ENCODE measurements around the gene TTC38.

The TTC38 gene

DNA sequence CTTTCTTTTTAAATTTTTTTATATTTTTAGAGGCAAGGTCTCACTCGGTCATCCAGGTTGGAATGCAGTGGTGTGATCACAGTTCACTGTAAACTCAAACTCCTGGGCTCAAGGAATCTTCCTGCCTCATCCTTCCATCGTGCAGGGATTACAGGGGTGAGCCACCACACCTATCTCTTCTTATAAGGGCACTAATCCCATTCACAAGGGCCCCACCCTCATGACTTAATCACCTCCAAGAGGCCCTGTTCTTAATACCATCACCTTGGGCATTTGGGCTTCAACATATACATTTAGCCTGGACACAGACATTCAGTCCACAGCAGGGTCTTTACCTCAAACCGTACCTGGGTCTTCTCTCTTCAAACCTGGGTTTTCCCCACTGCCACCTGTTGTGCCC is 24.4 kb downstream of the TTC38 start:
- CTCF ChIA-PET: interaction anchor here (1.3 kb wide), 1 partner anchor 10 kb away, joined by 3 read pairs; no protein-coding TSS in a partner anchor
- DNase-seq (ENCODE audit: low read depth, low spot score): no peak
- no peak overlapping the region for H3K4me3 ChIP-seq (ENCODE audit: low read depth, low read length)
- POLR2A ChIA-PET: no interaction called here
- no peak for TF ChIP-seq CTCF (IDR thresholded peaks at IDR 0.05; ENCODE audit: insufficient read depth, low read length, missing control alignments)

- H3K4me3 ChIP-seq (ENCODE audit: low read depth, low read length): no peak overlapping the region
- CTCF ChIA-PET: interaction anchor here (1.3 kb wide), 1 partner anchor 11 kb away, joined by 3 read pairs; no protein-coding TSS in a partner anchor
- DNase-seq (ENCODE audit: low read depth, low spot score): no peak
- POLR2A ChIA-PET: no interaction called here
- TF ChIP-seq CTCF (IDR thresholded peaks at IDR 0.05; ENCODE audit: insufficient read depth, low read length, missing control alignments): no peak
These were observed 24.9 kb downstream of the TTC38 start for GRCh38 chr22:46292732-46293131.

DNA sequence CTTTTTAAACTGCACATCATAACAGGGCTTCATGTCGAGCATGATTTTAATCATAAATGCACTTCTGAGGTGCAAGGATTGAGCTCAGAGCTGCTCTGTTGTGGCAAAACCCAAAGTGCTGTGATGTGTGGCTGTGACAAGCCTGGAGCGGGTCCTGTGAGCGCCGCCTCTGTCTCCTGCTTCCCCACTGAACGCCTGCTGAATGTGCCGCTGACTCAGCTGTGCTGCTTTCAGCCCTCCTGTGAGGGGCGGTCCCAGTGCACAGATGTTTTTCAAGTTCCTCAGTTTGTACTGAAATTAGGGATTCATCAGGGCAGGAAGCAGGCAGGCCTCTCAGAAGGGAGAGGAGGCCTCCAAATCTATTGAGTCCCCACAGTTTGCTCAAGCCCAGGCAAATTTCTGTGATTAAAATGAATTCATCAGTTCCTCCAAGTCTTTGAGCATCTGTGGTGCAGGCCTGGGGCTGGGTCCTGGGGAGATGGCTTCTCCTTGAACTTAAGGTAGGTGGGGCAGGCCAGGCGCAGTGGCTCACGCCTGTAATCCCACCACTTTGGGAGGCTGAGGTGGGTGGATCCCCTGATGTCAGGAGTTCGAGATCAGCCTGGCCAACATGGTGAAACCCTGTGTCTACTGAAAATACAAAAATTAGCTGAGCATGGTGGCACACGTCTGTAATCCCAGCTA is 25.9 kb downstream of the TTC38 start:
- ChIA-PET CTCF (interaction anchor here (0.6 to 1.3 kb wide), 2 partner anchors 12 to 37 kb away, joined by 3 read pairs; no protein-coding TSS in a partner anchor), POLR2A (interaction anchor here (0.7 kb wide), 1 partner anchor 298 kb away, joined by 3 read pairs; no protein-coding TSS in a partner anchor)
- H3K4me3 ChIP-seq (ENCODE audit: low read depth, low read length): no peak overlapping the region
- no peak for TF ChIP-seq CTCF (IDR thresholded peaks at IDR 0.05; ENCODE audit: insufficient read depth, low read length, missing control alignments)
- DNase-seq (ENCODE audit: low read depth, low spot score): peak; percentile 21

DNA sequence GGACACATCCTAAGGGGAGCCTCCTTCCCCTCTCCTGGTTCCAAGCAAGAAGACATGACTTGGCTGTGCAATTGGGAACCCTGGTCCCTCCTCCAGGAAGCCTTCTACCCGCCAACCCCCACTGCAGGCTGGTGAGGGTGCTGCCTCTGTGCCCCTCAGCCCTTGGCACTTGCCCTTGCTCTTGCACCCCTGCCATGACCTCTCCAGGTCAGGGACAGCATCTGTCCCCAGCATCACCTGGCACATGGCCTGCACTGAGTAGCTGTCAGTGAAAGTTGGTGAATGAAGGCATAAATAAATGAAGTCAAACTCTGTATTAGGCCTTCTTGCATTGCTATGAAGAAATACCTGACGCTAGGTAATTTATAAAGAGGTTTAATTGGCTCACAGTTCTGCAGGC is 27.0 kb downstream of the TTC38 start:
- ChIA-PET POLR2A (no interaction called here), CTCF (interaction anchor here (0.8 to 3.2 kb wide), 4 partner anchors 170 to 299 kb away, joined by 3 to 17 read pairs (median 3); no protein-coding TSS in a partner anchor)
- no peak for DNase-seq (ENCODE audit: low read depth, low spot score)
- no peak overlapping the region for H3K4me3 ChIP-seq (ENCODE audit: low read depth, low read length)
- TF ChIP-seq CTCF (IDR thresholded peaks at IDR 0.05; ENCODE audit: insufficient read depth, low read length, missing control alignments): no peak

DNA sequence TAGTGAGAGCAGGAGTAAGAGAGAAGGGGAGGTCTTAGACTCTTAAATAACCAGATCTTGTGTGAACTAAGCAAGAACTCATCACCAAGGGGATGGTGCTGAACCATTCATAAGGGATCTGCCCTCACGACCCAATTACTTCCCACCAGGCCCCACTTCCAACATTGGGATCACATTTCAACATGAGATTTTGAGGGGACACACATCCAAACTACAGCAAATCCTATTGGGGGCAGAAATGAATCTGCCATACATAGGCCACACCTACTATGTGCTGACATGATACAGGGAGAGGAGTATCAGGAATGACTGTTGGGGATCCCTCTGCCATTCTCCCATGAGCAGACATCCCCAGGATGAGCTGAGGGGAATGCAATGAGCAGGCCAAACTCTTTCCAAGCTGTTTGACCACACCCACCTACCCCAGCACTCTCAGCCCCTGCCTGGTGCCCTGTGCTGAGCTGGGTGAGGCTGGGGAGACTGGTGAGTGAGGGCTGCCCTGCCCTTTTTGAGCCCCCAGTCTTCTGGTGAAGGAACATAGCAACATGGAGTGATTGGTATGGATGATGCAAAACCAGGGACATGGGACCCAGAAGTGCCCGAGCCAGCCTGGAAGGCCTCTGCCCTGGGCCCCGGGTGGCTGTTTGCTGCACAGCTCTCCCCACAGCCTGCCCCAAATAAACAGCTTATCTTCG is 27.6 kb downstream of the TTC38 start:
- CTCF ChIA-PET: interaction anchor here (0.8 to 3.2 kb wide), 5 partner anchors 171 to 299 kb away, joined by 3 to 17 read pairs (median 3); no protein-coding TSS in a partner anchor
- no peak for DNase-seq (ENCODE audit: low read depth, low spot score)
- no peak for TF ChIP-seq CTCF (IDR thresholded peaks at IDR 0.05; ENCODE audit: insufficient read depth, low read length, missing control alignments)
- H3K4me3 ChIP-seq (ENCODE audit: low read depth, low read length): peak overlapping the region; percentile 71; the same call in 1 of the 2 replicates
- POLR2A ChIA-PET: interaction anchor here (1.3 kb wide), 1 partner anchor 28 kb away, joined by 6 read pairs; the partner anchor contains the start of gene TTC38

All from AG04449 (cell line).